GM12878 (cell line): ENCODE measurements around the gene AEN. TPM values are rescaled to one million over a fixed set of nuclear protein-coding genes. Genes with fewer than 3 reads are reported as not detected.

Experiments
- BACH1 ChIP-seq: fragments of 450-650 bp; IDR thresholded peaks from 2 replicates; pipeline ENCODE4 v1.6.1; 2017; ENCODE audit warnings: mild to moderate bottlenecking, borderline replicate concordance
- BMI1 ChIP-seq: fragments of 450-650 bp; IDR thresholded peaks from 2 replicates; pipeline ENCODE4 v1.6.1; 2016; ENCODE audit warnings: mild to moderate bottlenecking, moderate library complexity, borderline replicate concordance
- DPF2 ChIP-seq: fragments of 450-650 bp; IDR thresholded peaks from 2 replicates; pipeline ENCODE4 v1.6.1; 2017; ENCODE audit warnings: mild to moderate bottlenecking
- GATAD2B ChIP-seq: fragments of 450-650 bp; conservative IDR thresholded peaks from 2 replicates; pipeline ENCODE4 v1.6.1; 2017; ENCODE audit warnings: low read depth, mild to moderate bottlenecking, moderate library complexity
- HCFC1 ChIP-seq: fragments of 150-350 bp; IDR thresholded peaks from 2 replicates; pipeline ENCODE4 v1.6.1; 2014; ENCODE audit warnings: low read length
- IKZF1 ChIP-seq: fragments of 450-650 bp; conservative IDR thresholded peaks from 2 replicates; pipeline ENCODE4 v1.6.1; 2017; ENCODE audit warnings: antibody characterized with exemption, mild to moderate bottlenecking
- IKZF2 ChIP-seq, 2 experiments: fragments of 450-650 bp; IDR thresholded peaks; 2 replicates each; pipeline ENCODE4 v1.6.1; 2017; ENCODE audit warnings: mild to moderate bottlenecking in 2 of 2, moderate library complexity in 2 of 2
- PKNOX1 ChIP-seq: fragments of 450-650 bp; IDR thresholded peaks from 2 replicates; pipeline ENCODE4 v1.6.1; 2016; ENCODE audit warnings: mild to moderate bottlenecking
- SREBF2 ChIP-seq: IDR thresholded peaks from 2 replicates; pipeline ENCODE4 v1.6.1; 2012; ENCODE audit warnings: mild to moderate bottlenecking, low read length
- STAT3 ChIP-seq: IDR thresholded peaks from 2 replicates; pipeline ENCODE4 v1.6.1; 2011; ENCODE audit warnings: low read depth, low read length, improper control_type of control experiment
- ZBED1 ChIP-seq: IDR thresholded peaks from 2 replicates; pipeline ENCODE4 v1.6.1; 2016; ENCODE audit warnings: borderline replicate concordance
- ZNF274 ChIP-seq: IDR thresholded peaks from one replicate; pipeline ENCODE4 v1.8.0; 2011; ENCODE audit not compliant: insufficient read length, insufficient read depth
- ZNF592 ChIP-seq: fragments of 450-650 bp; IDR thresholded peaks from 2 replicates; pipeline ENCODE4 v1.6.1; 2017; ENCODE audit warnings: mild to moderate bottlenecking, moderate library complexity
- polyA plus RNA-seq, 11 experiments: library from polyadenylated mRNA; depleted of rRNA in 4 of 11; unstranded in 6 of 11; stranded (reverse) in 5 of 11; fragments of >200 nt; fragmentation: Nextera tagmentation in 4 of 11; fragmentation: Illumina TruSeq in 1 of 11; extraction: Ambion mirVana in 4 of 11; extraction: Trizol in 1 of 11; gene quantifications; 1 replicate in 1 of 11; 2 replicates in 10 of 11; pipeline versions ENCODE4 v1.2.1 to v1.2.3, GENCODE V29; 2011 to 2016; ENCODE audit warnings: inconsistent platforms in 2 of 11, missing spikeins in 2 of 11, low read depth in 1 of 11
- total RNA-seq, 4 experiments: library from RNA; depleted of rRNA in 3 of 4; stranded (reverse); fragments of >200 nt in 3 of 4; fragmentation: Illumina TruSeq in 1 of 4; extraction: Trizol in 1 of 4; gene quantifications; 2 replicates each; pipeline versions ENCODE4 v1.2.1 to v1.2.3, GENCODE V29; 2013 to 2021

The AEN gene
- total and polyA plus RNA-seq, 10 of the 15 experiments (the other 5 are each of a cell fraction or from before 2014, with no cell fraction given) = 11.7 to 81.2 (median 53.7) TPM

- no peak for TF ChIP-seq ZNF592
- TF ChIP-seq ZNF274 = no peak
- no peak for TF ChIP-seq PKNOX1
- no peak for TF ChIP-seq SREBF2
- no peak for TF ChIP-seq ZBED1
- TF ChIP-seq BACH1 = no peak
- no peak for TF ChIP-seq GATAD2B
- TF ChIP-seq IKZF1 = no peak
- no peak for TF ChIP-seq HCFC1
- TF ChIP-seq IKZF2 (IDR thresholded peaks at IDR 0.05) = no peak
- no peak for TF ChIP-seq STAT3
- TF ChIP-seq BMI1 = no peak
- no peak for TF ChIP-seq DPF2
Measured at GRCh38 chr15:88655800-88656488, 34.8 kb downstream of the AEN start (continued).
